ENCODE data around the gene STARD9.

STARD9 gene

DNA sequence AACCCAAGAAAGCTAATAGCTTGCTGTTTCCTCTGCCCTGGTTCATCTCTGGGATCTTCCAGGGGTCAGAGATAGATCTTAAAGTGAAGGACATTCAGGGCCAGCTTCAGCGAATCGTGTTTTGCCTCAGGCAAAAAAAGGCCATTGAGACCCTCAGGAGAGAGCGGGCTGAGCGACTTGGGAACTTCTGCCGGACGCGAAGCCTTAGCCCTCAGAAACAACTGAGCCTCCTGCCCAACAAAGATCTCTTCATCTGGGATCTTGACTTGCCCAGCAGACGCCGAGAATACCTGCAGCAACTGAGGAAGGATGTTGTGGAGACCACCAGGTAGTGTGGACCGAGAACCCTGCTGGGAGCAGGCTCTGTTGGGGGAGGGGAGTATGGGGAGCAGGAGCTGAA lies 119.0 kb downstream of the STARD9 start:
- DNase-seq (ENCODE audit: low read depth), result no peak

GRCh38 chr15:42695527-42696071 lies 120.2 kb downstream of the STARD9 start:
- no peak for DNase-seq (ENCODE audit: low read depth)

GRCh38 chr15:42696626-42697025 lies 121.2 kb downstream of the STARD9 start:
- DNase-seq (ENCODE audit: low read depth), result no peak

- DNase-seq (ENCODE audit: low read depth), result peak; percentile 43
These were observed 129.1 kb downstream of the STARD9 start for GRCh38 chr15:42704492-42704926.

DNA sequence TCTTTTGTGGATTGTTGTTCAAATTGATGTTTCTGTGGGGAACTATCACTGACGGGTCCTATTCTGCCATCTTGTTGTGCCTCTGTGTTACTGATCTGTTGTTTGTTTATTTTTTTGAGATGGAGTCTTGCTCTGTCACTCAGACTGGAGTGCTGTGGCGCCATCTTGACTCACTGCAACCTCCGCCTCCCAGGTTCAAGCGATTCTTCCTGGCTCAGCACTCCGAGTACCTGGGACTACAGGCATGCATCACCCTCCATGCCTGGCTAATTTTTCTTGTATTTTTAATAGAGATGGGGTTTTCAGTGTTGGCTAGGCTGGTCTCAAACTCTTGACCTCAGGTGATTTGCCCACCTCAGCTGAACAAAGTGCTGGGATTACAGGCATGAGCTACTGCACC lies 129.9 kb downstream of the STARD9 start:
- DNase-seq (ENCODE audit: low read depth), result no peak

DNA sequence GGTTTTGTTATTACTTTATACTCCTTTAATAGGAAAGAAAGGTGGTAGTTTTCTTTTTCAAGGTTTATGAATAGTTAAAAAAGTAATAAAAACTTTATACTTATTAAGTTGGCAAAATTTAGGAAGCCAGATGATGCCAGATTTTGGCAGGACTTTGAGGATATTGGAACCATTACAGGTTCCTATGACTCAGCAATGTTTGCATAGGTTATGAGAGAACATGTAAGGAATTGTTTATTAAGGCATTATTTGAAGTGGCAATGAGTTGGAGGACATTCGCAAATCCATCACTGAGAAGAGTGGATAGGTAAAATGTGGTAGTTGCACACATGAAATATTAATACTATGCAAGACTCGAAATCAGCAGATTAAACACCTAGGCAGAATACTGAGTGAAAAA lies 131.7 kb downstream of the STARD9 start:
- no peak for DNase-seq (ENCODE audit: low read depth)

GRCh38 chr15:42707873-42708544 lies 132.6 kb downstream of the STARD9 start:
- no peak for DNase-seq (ENCODE audit: low read depth)

- no peak for DNase-seq (ENCODE audit: low read depth)
These were observed 135.3 kb downstream of the STARD9 start for GRCh38 chr15:42710662-42711061.

- DNase-seq (ENCODE audit: low read depth), result no peak
These were observed 136.3 kb downstream of the STARD9 start for GRCh38 chr15:42711746-42712145.

DNA sequence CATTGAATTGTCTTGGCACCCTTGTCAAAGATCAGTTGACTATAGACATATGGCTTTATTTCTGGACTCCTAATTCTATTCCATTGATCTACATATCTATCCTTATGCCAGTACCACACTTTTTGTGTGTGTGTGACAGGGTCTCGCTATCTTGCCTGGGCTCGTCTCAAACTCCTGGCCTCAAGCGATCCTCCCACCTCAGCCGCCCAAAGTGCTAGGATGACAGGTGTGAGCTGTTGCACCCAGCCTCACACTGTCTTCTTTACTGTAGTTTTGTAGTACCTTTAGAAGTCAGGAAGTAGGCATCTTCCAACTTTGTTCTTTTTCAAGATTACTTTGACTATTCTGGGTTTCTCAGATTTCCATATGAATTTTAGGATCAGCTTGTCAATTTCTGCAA lies 137.2 kb downstream of the STARD9 start:
- no peak for DNase-seq (ENCODE audit: low read depth)

GRCh38 chr15:42716125-42716524 lies 140.7 kb downstream of the STARD9 start:
- no peak for DNase-seq (ENCODE audit: low read depth)

DNA sequence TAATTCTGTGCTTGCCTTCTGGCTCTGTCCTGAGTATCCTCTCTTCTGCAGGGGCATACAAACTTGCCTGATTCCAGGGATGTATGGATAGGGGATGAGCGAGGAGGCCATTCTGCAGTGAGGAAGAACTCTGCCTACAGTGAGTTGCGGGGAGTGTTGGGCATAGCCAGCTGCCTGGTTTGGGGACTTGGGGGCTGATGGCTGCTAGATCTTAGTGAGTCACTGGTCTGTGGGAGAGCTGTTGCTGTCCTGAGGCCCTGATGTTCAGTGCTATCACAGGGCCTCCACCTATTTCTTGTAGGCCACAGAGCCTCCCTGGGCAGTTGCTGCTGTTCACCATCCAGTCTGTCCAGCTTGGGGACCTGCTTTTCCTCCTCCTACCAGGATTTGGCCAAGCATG lies 141.2 kb downstream of the STARD9 start:
- DNase-seq (ENCODE audit: low read depth), result no peak

GRCh38 chr15:42719043-42719442 lies 143.6 kb downstream of the STARD9 start:
- DNase-seq (ENCODE audit: low read depth), result no peak

GRCh38 chr15:42720071-42720470 lies 144.7 kb downstream of the STARD9 start:
- DNase-seq (ENCODE audit: low read depth), result no peak

DNA sequence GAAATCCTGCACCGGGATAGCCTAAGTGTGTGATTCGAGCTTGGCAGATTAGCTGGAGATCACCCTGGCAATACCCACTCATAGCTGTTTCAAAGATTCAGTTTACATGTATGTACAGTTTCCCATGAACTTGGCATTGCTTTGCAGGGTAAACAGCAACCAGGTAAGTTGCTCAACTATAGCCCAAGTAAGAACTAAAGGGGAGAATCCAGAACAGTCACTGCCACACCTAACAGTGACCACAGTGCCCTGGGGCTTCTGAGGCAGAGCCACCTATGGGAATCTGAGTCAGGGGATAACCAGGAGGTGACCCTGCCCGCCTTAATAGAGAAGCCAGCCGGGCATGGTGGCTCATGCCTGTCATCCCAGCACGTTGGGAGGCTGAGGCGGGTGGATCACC lies 145.6 kb downstream of the STARD9 start:
- no peak for DNase-seq (ENCODE audit: low read depth)

- no peak for DNase-seq (ENCODE audit: low read depth)
These were observed 146.5 kb downstream of the STARD9 start for GRCh38 chr15:42721916-42722315.

DNA sequence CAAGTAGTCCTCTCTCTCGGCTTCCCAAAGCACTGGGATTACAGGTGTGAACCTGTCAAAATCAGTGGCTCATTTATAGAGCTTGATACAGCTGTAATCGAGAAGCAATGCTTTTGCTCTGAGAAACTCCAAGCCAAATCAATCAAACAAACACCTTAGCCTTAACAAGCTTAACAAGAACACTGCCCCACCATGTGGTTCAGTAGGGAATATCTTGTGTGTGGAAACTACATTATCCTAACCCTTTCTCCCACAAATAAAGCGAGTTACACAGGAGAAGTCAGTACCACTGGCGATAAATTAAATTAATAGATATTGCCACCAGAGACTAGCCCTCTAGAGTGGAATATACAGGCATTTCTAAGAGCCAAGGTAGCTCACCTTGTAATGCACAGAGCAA lies 147.7 kb downstream of the STARD9 start:
- DNase-seq (ENCODE audit: low read depth), result no peak

DNA sequence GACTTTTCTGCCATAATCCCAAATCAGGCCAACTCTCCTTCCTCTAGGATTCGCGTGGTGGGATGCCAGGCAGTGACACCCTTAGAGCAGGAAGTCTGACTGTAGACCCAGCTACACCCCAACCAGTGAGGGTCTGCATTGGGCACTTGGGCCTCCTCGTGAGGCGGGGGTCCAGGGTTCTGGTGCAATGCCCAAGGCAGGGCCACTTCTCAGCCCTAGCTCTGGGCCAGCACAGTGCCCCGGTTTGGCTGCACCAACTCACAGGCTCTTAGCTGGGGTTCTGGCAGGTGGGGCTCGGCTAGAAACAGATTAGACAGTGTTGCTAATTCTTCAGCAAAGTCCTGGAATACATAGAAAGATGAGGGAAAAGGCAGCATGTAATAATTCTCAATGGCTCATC lies 148.9 kb downstream of the STARD9 start:
- DNase-seq (ENCODE audit: low read depth), result no peak

GRCh38 chr15:42725331-42725903 lies 150.0 kb downstream of the STARD9 start:
- DNase-seq (ENCODE audit: low read depth), result no peak

DNA sequence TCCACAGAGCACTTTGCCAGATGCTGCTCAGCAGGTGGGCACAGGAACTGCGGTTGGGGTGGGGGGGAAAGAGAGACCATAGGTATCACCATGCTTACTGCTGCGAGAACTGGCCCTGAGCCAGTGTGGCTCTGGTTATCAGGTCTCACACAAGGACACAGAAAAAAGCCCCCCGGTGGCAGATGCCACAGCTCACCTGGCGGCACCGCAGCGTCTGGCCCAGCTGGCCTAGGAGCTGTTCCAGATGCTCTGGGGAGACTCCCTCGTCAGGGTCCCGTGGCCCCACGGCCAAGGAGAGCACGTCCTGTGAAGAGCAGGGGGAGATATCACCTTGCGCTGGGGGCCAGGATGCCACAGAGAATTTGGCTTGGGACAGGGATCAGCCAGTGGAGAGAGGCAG lies 150.7 kb downstream of the STARD9 start:
- no peak for DNase-seq (ENCODE audit: low read depth)

- DNase-seq (ENCODE audit: low read depth), result no peak
These were observed 152.5 kb downstream of the STARD9 start for GRCh38 chr15:42727750-42728381.

- no peak for DNase-seq (ENCODE audit: low read depth)
These were observed 153.2 kb downstream of the STARD9 start for GRCh38 chr15:42728560-42728959.

DNA sequence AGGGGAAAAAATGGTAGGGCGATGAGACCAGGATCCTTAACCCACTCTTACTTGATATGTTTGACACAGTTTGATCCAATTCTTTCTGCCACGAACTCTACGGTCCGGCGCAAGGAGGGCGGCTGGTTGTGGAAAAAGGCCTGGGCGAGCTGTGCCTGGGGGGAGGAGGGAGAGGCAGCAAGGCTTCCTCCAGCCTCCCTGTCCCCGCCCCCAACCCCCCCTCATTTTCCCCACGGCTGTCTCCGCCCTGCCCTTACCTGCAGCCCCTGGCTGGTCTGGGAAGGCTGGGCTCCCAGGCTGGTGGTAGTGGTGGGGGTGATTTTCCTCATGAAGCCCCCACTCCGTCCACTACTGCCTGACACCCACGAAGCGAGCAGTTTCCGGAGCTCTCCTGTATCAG lies 153.6 kb downstream of the STARD9 start:
- no peak for DNase-seq (ENCODE audit: low read depth)
